H1 (cell line): ENCODE results near the gene PCDH9. TPM values are rescaled to one million over a fixed set of nuclear protein-coding genes. Genes with fewer than 3 reads are reported as not detected.

Experiments used
- CTCF ChIA-PET: fragments of 300-600 bp; sonication (Branson Sonifier 250); formaldehyde crosslinking; loops from one replicate; lab custom pipeline; 2021; ENCODE audit not compliant: partially characterized antibody; lab: Charles Lee
- POLR2A ChIA-PET: fragments of 300-600 bp; sonication (Branson Sonifier 250); formaldehyde crosslinking; loops from one replicate; lab custom pipeline; 2021; ENCODE audit warnings: inconsistent platforms; ENCODE audit not compliant: partially characterized antibody; lab: Charles Lee
- DNase-seq, 2 experiments: peaks; one replicate each; pipeline versions ENCODE4 v3.0.0 to v3.0.0-alpha.2; 2010 to 2022; ENCODE audit warnings: low spot score in 2 of 2, low read depth in 1 of 2, mixed read lengths in 1 of 2
- FAIRE-seq: peaks from 2 replicates; lab custom pipeline; 2011; peaks lifted over from hg19 to GRCh38; lab: Jason Lieb, UNC
- H2AFZ ChIP-seq: 2 replicates; pipeline ENCODE4 v1.8.1; 2012; ENCODE audit warnings: low read length, inconsistent platforms
- H2AK5ac ChIP-seq: 2 replicates; pipeline ENCODE4 v1.6.1; 2013; ENCODE audit warnings: low read depth, low read length
- H2BK120ac ChIP-seq: replicated peaks from 2 replicates; pipeline ENCODE3; 2013; ENCODE audit warnings: low read depth, low read length, inconsistent platforms
- H2BK12ac ChIP-seq: 2 replicates; pipeline ENCODE4 v1.6.1; 2013; ENCODE audit warnings: low read depth, low read length
- H2BK15ac ChIP-seq: 2 replicates; pipeline ENCODE4 v1.6.1; 2013; ENCODE audit warnings: low read length
- H2BK20ac ChIP-seq: 2 replicates; pipeline ENCODE4 v1.6.1; 2013; ENCODE audit warnings: low read length
- H2BK5ac ChIP-seq: 2 replicates; pipeline ENCODE4 v1.6.1; 2013; ENCODE audit warnings: low read depth, low read length
- H3K14ac ChIP-seq: 2 replicates; pipeline ENCODE4 v1.6.1; 2013; ENCODE audit warnings: inconsistent platforms; ENCODE audit not compliant: insufficient read length
- H3K18ac ChIP-seq: 2 replicates; pipeline ENCODE4 v1.6.1; 2013; ENCODE audit warnings: low read length; ENCODE audit errors: extremely low read depth
- H3K23ac ChIP-seq: 2 replicates; pipeline ENCODE4 v1.6.1; 2013; ENCODE audit warnings: inconsistent platforms; ENCODE audit not compliant: insufficient read length
- H3K23me2 ChIP-seq: 2 replicates; pipeline ENCODE4 v1.6.1; 2013; ENCODE audit warnings: low read depth, low read length
- H3K27ac ChIP-seq: 2 replicates; pipeline ENCODE4 v1.6.1; 2011; ENCODE audit warnings: low read depth, low read length, inconsistent platforms
- H3K27me3 ChIP-seq, 4 experiments: replicated peaks in 1 of 4; 1 replicate in 1 of 4; 2 replicates in 3 of 4; pipeline versions ENCODE4 v1.6.1 to v1.8.1; 2011 to 2013; ENCODE audit warnings: low read length in 3 of 4, mild to moderate bottlenecking in 3 of 4, inconsistent platforms in 2 of 4, mixed read lengths in 2 of 4, moderate library complexity in 1 of 4; ENCODE audit not compliant: control insufficient read depth in 3 of 4, insufficient read depth in 3 of 4; ENCODE audit errors: extremely low read depth in 1 of 4
- H3K36me3 ChIP-seq, 4 experiments: 2 replicates each; pipeline versions ENCODE4 v1.6.1 to v1.8.1; 2011 to 2013; ENCODE audit warnings: mild to moderate bottlenecking in 4 of 4, low read length in 3 of 4, moderate library complexity in 2 of 4, control low read depth in 1 of 4, inconsistent platforms in 1 of 4; ENCODE audit not compliant: insufficient read depth in 4 of 4, control insufficient read depth in 2 of 4
- H3K4ac ChIP-seq: replicated peaks from 2 replicates; pipeline ENCODE3; 2013; ENCODE audit warnings: low read length, low read depth, mixed read lengths, inconsistent platforms; ENCODE audit not compliant: insufficient read length
- H3K4me1 ChIP-seq, 4 experiments: replicated peaks in 1 of 4; 1 replicate in 1 of 4; 2 replicates in 3 of 4; pipeline versions ENCODE4 v1.6.1 to v1.8.1; 2011 to 2013; ENCODE audit warnings: low read length in 3 of 4, inconsistent platforms in 2 of 4, mixed read lengths in 1 of 4; ENCODE audit not compliant: insufficient read depth in 4 of 4, control insufficient read depth in 3 of 4
- H3K4me2 ChIP-seq, 2 experiments: 2 replicates each; pipeline versions ENCODE4 v1.6.1 to v1.8.1; 2011 to 2013; ENCODE audit warnings: low read depth in 2 of 2, low read length in 2 of 2, control low read depth in 1 of 2, inconsistent platforms in 1 of 2, mild to moderate bottlenecking in 1 of 2; ENCODE audit not compliant: insufficient read depth in 1 of 2
- H3K4me3 ChIP-seq, 4 experiments: fragments of 200-600, 300-600 bp in 1 of 4; sonication (generic), shearing (Covaris generic), sonication (Bioruptor Twin) in 1 of 4; 2 replicates each; pipeline versions ENCODE4 v1.5.1 to v1.8.1; 2011 to 2016; ENCODE audit warnings: low read length in 4 of 4, low read depth in 3 of 4, control low read depth in 2 of 4, inconsistent platforms in 2 of 4, mild to moderate bottlenecking in 2 of 4, mixed read lengths in 1 of 4, moderate library complexity in 1 of 4; ENCODE audit not compliant: insufficient read depth in 2 of 4; ENCODE audit errors: extremely low read depth in 1 of 4
- H3K56ac ChIP-seq: replicated peaks from 2 replicates; pipeline ENCODE3; 2013; ENCODE audit warnings: low read depth, mild to moderate bottlenecking, mixed read lengths, low read length, inconsistent platforms; ENCODE audit not compliant: insufficient read length
- H3K79me1 ChIP-seq: 2 replicates; pipeline ENCODE4 v1.6.1; 2013; ENCODE audit warnings: low read depth, low read length, control low read depth
- H3K79me2 ChIP-seq, 2 experiments: 2 replicates each; pipeline versions ENCODE4 v1.6.1 to v1.8.1; 2012 to 2013; ENCODE audit warnings: low read length in 2 of 2, mild to moderate bottlenecking in 2 of 2, inconsistent platforms in 1 of 2; ENCODE audit not compliant: insufficient read depth in 2 of 2, control insufficient read depth in 1 of 2
- H3K9ac ChIP-seq, 4 experiments: replicated peaks in 1 of 4; 1 replicate in 1 of 4; 2 replicates in 3 of 4; pipeline versions ENCODE4 v1.6.1 to v1.8.1; 2011 to 2013; ENCODE audit warnings: low read depth in 3 of 4, low read length in 3 of 4, control low read depth in 2 of 4, mild to moderate bottlenecking in 2 of 4, moderate library complexity in 2 of 4, inconsistent platforms in 1 of 4; ENCODE audit errors: extremely low read depth in 1 of 4
- H3K9me3 ChIP-seq, 2 experiments: 2 replicates each; pipeline versions ENCODE4 v1.6.1 to v1.8.1; 2012 to 2013; ENCODE audit warnings: mild to moderate bottlenecking in 2 of 2, moderate library complexity in 2 of 2, control low read depth in 1 of 2, inconsistent platforms in 1 of 2, low read depth in 1 of 2, low read length in 1 of 2, mixed read lengths in 1 of 2; ENCODE audit not compliant: insufficient read depth in 2 of 2
- H4K20me1 ChIP-seq, 2 experiments: replicated peaks in 1 of 2; 2 replicates each; pipeline versions ENCODE3 to v1.8.1; 2011 to 2013; ENCODE audit warnings: inconsistent platforms in 2 of 2, low read length in 2 of 2, mild to moderate bottlenecking in 1 of 2; ENCODE audit not compliant: insufficient read depth in 2 of 2, control insufficient read depth in 1 of 2
- H4K5ac ChIP-seq: 2 replicates; pipeline ENCODE4 v1.6.1; 2013; ENCODE audit warnings: low read length, low read depth, mixed read lengths, inconsistent platforms; ENCODE audit not compliant: insufficient read length
- H4K8ac ChIP-seq: 2 replicates; pipeline ENCODE4 v1.8.0; 2013; ENCODE audit warnings: mild to moderate bottlenecking, moderate library complexity, low read length, inconsistent platforms; ENCODE audit not compliant: insufficient read depth; ENCODE audit errors: extremely low read depth
- H4K91ac ChIP-seq: replicated peaks from 2 replicates; pipeline ENCODE3; 2013; ENCODE audit warnings: low read length, mixed read lengths, inconsistent platforms; ENCODE audit not compliant: insufficient read length
- FOSL1 ChIP-seq: IDR thresholded peaks from 2 replicates; pipeline ENCODE4 v1.6.1; 2011; ENCODE audit warnings: mild to moderate bottlenecking, low read depth, low read length, moderate library complexity; ENCODE audit not compliant: insufficient read depth
- JUN ChIP-seq: IDR thresholded peaks from 2 replicates; pipeline ENCODE4 v1.6.1; 2011; ENCODE audit warnings: low read depth, mild to moderate bottlenecking, improper control_type of control experiment, low read length
- SIRT6 ChIP-seq: IDR thresholded peaks from one replicate; pipeline ENCODE4 v1.7.1; 2012; ENCODE audit warnings: low read length, inconsistent platforms
- SP1 ChIP-seq: IDR thresholded peaks from 2 replicates; pipeline ENCODE4 v1.6.1; 2011; ENCODE audit warnings: low read depth, low read length
- YY1 ChIP-seq: IDR thresholded peaks from 2 replicates; pipeline ENCODE4 v1.6.1; 2011; ENCODE audit warnings: low read depth, mild to moderate bottlenecking, low read length
- WGBS, 2 experiments: shearing (Covaris generic) in 1 of 2; methylation state at CpG; one replicate each; pipeline versions ENCODE4 v1.1.6 to v1.1.7; 2013 to 2015; ENCODE audit warnings: low lambda C conversion rate in 2 of 2, mixed read lengths in 2 of 2, inconsistent platforms in 1 of 2, low coverage in 1 of 2, missing lambda C conversion rate in 1 of 2; ENCODE audit not compliant: insufficient replicate concordance in 2 of 2, insufficient coverage in 1 of 2, insufficient read length in 1 of 2; ENCODE audit errors: extremely low coverage in 1 of 2, missing lambda C conversion rate in 1 of 2; 5-methylcytosine and 5-hydroxymethylcytosine counted together
- polyA plus RNA-seq, 7 experiments: library from polyadenylated mRNA; depleted of rRNA in 3 of 7; stranded (reverse) in 5 of 7; unstranded in 2 of 7; fragments of >200 nt in 5 of 7; fragments of 200-250 nt in 2 of 7; gene quantifications; 1 replicate in 5 of 7; 2 replicates in 1 of 7; 4 replicates in 1 of 7; pipeline versions ENCODE4 v1.2.1 to v1.2.3, GENCODE V29; 2011 to 2013; ENCODE audit warnings: missing spikeins in 2 of 7, mixed read lengths in 2 of 7
- total RNA-seq: library from RNA; stranded (reverse); fragmentation: NEBNext Ultra II Directional; extraction: Animal tissue kit (Norgen Biotek cat#: 25700); gene quantifications from 2 replicates; pipeline ENCODE4 v1.2.1, GENCODE V29; 2021

The PCDH9 gene
- total and polyA plus RNA-seq, 2 of the 8 experiments (the other 6 are each of a cell fraction or from before 2014, with no cell fraction given): 0.12 to 0.60 TPM

GRCh38 chr13:67143544-67144115 lies 86.5 kb downstream of the PCDH9 start:
- DNase-seq (no peak), FAIRE-seq (no peak)
- H2BK120ac ChIP-seq: no peak overlapping the region
- no peaks in the 10 kb centered on the region for H3K36me3 ChIP-seq
- H3K56ac ChIP-seq: no peak overlapping the region
- H2AFZ ChIP-seq: no peak overlapping the region
- peaks cover 0 to 4% (median 2%) of the 10 kb centered on the region in 4 experiments; a peak in 3 of 7 replicates for H3K4me1 ChIP-seq
- no peaks in the 10 kb centered on the region for H4K20me1 ChIP-seq
- H4K91ac ChIP-seq: no peak overlapping the region
- H3K9ac ChIP-seq: no peak overlapping the region
- H2AK5ac ChIP-seq: no peak overlapping the region
- no peak overlapping the region for H3K4me3 ChIP-seq
- WGBS, 2 experiments: 68% methylated on average over 4 of the region's 4 CpGs; no CpG with 5 or more reads in 1 of the 2 experiments
- H3K4me2 ChIP-seq: no peak overlapping the region
- H3K18ac ChIP-seq: no peak overlapping the region
- no peak overlapping the region for H3K23ac ChIP-seq
- H3K79me2 ChIP-seq: no peaks in the 10 kb centered on the region
- no peaks in the 10 kb centered on the region for H3K79me1 ChIP-seq
- H2BK5ac ChIP-seq: no peak overlapping the region
- H3K14ac ChIP-seq: no peak overlapping the region
- H3K9me3 ChIP-seq: no peaks in the 10 kb centered on the region
- no peaks in the 10 kb centered on the region for H3K23me2 ChIP-seq
- CTCF ChIA-PET: interaction anchor here (0.9 kb wide), 1 partner anchor 9 kb away, joined by 3 read pairs; no protein-coding TSS in a partner anchor
- H3K4ac ChIP-seq: no peak overlapping the region
- H3K27me3 ChIP-seq: no peaks in the 10 kb centered on the region
- no peak overlapping the region for H2BK15ac ChIP-seq
- POLR2A ChIA-PET: no interaction called here
- no peak overlapping the region for H3K27ac ChIP-seq
- no peak overlapping the region for H2BK12ac ChIP-seq
- H4K5ac ChIP-seq: no peak overlapping the region
- TF ChIP-seq YY1 (no peak), FOSL1 (no peak), SP1 (no peak), JUN (0 out of 2 replicates have a peak, but pooled peaks have one; percentile 7), SIRT6 (no peak)
- H2BK20ac ChIP-seq: no peak overlapping the region
- no peak overlapping the region for H4K8ac ChIP-seq
